Testis (tissue), 2 donors: ENCODE results near the gene NUBPL.

ENCODE experiments used
- CTCF ChIP-seq, 3 experiments: fragments of 450-650 bp in 2 of 3; fragments of 200-600 bp in 1 of 3; sonication (generic) in 1 of 3; IDR thresholded peaks; one replicate each; pipeline ENCODE4 v1.5.1; 2016 to 2019; ENCODE audit warnings: antibody characterized with exemption in 3 of 3, mild to moderate bottlenecking in 2 of 3, moderate library complexity in 1 of 3
- POLR2A ChIP-seq: fragments of 450-650 bp; IDR thresholded peaks from one replicate; pipeline ENCODE4 v1.6.1; 2017; ENCODE audit warnings: antibody characterized with exemption, mild to moderate bottlenecking, moderate library complexity

DNA sequence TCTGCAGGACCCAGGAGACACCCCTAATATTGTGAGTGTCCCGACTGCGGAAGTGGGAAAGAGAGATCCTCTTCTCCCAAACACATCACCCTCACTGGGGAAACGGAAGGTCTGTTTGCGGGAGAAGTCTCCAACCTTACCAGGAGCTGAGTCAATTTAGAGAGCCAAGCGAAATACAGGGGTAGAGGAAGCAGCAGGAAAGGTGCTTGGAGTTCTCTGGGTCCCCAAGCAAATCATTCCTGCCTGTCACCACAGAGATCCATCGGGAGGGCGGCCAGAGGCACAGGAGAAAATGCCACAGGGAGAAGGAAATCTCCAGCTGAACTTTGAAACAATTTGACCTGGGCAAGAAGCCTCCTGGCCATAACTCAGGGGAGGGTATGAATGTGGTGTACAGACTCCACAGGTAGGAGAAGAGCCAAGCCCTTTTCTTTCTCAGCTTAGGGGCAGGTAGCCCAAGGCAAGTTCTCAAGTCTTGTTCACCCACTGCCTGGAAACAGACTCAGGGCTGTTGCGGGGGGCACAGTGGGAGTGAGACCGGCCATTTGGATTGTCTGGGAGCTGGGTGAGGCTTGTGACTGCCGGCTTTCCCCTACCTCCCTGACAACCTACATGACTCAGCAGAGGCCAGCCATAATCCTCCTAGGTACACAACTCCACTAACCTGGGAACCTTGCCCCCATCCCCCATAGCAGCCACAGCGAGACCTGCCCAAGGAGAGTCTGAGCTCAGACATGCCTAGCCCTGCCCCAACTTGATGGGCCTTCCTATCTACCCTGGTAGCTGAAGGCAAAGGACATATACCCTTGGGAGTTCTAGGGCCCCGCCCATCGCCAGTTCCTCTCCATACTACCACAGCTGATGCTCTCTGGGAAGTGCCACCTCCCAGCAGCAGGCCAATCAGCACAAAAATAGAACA lies 304.0 kb downstream of the NUBPL start:
- TF ChIP-seq CTCF (IDR thresholded peaks at IDR 0.05) (no peak), POLR2A (no peak)
